Measurements from ENCODE around the gene TMEM132A. TPM values are rescaled to one million over a fixed set of nuclear protein-coding genes. Genes with fewer than 3 reads are reported as not detected.
A peak's percentile ranks its signal among the peaks of the same experiment; 100 is the strongest.

TMEM132A gene
- total RNA-seq, 1 experiment from 2014 or later = 60.7 TPM

DNA sequence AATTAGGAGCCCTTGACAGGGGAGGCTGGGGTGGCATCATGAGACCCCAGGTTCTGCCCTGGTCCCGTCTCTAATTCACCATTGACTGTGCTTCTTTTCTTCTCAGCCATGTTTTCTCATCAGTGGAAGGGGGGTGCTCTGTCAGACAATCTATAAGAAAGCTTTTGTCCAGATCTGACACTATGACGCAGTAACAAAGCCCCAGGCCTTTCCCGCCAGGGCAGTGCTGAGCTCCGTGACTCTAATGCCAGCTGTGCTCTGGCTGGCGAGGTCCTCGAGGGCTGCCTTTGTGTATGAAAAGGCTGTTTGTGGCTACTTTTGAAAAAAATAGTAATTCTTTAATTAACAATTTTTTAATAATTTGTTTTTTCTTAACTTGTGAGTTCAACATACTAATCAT lies 50.5 kb downstream of the TMEM132A start:
- Histone ChIP-seq H3K27me3 (replicated peaks) (no peaks in the 10 kb centered on the region; the same call in 1 of the 2 replicates), H3K4me1 (replicated peaks) (no peaks in the 10 kb centered on the region), H3K27ac (no peak overlapping the region), H3K36me3 (no peaks in the 10 kb centered on the region), H3K4me3 (no peak overlapping the region), H3K9me3 (replicated peaks) (no peaks in the 10 kb centered on the region)
- DNase-seq (ENCODE audit: low read depth in 1 of 2, low spot score in 2 of 2) = no peak

DNA sequence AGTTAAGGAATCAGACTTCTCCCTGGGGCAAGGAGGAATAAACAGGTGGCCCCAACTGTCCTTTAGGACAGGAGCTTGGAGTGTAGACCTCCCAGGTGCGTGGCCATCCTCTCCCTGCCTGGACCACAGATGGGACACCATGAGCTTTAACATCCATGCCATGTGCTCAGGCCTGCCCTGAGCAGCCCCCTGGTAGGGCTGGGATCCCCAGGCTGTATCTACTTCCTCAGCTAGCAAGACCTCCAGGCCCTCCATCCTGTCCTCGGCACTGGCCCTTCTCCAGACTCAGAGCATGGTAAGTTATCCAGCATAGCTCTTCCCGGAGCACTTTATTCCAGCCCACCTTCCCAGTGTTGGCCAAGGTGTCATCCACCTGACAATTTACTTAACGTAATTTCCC lies 53.0 kb downstream of the TMEM132A start:
- no peak for DNase-seq (ENCODE audit: low read depth in 1 of 2, low spot score in 2 of 2)
- H3K27me3 ChIP-seq (replicated peaks) = no peaks in the 10 kb centered on the region; the same call in 1 of the 2 replicates
- H3K27ac ChIP-seq = no peak overlapping the region
- H3K36me3 ChIP-seq = no peaks in the 10 kb centered on the region
- H3K4me1 ChIP-seq (replicated peaks) = no peaks in the 10 kb centered on the region
- H3K4me3 ChIP-seq = no peak overlapping the region
- no peaks in the 10 kb centered on the region for H3K9me3 ChIP-seq (replicated peaks)

DNA sequence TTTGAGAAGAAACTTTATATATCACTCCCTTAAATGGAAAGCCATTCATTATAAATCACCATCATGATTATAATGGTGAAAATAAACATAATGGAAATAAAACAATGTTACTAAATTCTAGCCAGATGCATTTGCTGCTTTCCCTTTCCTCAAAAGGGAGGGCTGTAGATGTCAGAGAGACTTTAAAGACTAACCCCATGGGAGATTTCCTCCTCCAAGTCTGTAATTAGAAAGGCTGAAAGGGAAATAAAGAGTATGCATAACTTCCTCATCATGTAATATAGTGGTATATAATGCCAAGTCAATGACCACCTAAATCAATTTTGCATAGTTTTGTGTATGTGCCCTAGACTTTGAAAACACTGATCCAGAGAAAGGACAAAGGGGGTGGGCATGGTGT lies 53.6 kb downstream of the TMEM132A start:
- no peak for DNase-seq (ENCODE audit: low read depth in 1 of 2, low spot score in 2 of 2)
- no peaks in the 10 kb centered on the region for H3K4me1 ChIP-seq (replicated peaks)
- no peak overlapping the region for H3K4me3 ChIP-seq
- no peaks in the 10 kb centered on the region; the same call in 1 of the 2 replicates for H3K27me3 ChIP-seq (replicated peaks)
- H3K27ac ChIP-seq = no peak overlapping the region
- H3K9me3 ChIP-seq (replicated peaks) = no peaks in the 10 kb centered on the region
- no peaks in the 10 kb centered on the region for H3K36me3 ChIP-seq

DNA sequence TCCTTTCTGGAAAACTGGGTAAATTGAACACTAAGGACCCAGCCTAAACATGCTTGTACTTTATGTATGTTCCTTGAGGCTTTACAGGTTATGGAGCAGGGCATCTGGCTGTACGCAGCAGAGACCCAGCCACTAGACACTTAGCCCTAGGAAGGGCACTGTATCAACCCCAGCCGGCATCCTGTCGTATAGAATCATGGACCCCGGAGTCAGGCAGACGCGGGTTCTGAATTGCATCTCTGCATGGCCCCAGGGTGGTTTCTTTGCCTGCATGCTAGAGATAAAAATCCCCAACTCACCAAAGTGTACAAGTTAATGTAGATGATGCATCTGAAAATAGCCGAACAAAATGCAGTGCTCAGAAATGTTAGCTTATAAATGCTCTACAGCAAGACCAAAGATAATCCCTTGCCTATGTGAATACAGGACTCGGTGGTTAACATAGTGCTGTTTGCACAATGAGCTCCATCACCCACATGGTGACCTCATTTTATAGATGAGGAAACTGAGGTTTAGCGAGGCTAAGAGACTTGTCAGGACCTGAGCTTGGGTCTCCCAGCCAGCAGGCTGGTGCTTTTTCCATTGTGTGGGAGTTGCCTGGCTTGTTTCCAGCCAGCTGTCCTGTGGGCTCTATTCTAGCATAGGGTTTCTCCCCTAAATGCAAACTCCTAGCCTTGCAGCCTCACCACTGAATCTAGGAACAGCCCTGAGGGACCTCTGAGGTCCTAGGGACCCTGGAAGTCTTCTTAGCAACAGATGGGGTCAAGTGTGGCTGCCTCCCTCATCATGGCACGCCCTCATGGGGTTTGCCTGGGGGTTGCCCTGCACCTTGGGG lies 54.5 kb downstream of the TMEM132A start:
- H3K27ac ChIP-seq = no peak overlapping the region
- no peaks in the 10 kb centered on the region for H3K36me3 ChIP-seq
- no peaks in the 10 kb centered on the region for H3K4me1 ChIP-seq (replicated peaks)
- H3K4me3 ChIP-seq = no peak overlapping the region
- no peaks in the 10 kb centered on the region for H3K9me3 ChIP-seq (replicated peaks)
- peaks cover 1% of the 10 kb centered on the region; the same call in 1 of the 2 replicates for H3K27me3 ChIP-seq (replicated peaks)
- DNase-seq (ENCODE audit: low read depth in 1 of 2, low spot score in 2 of 2) = no peak

DNA sequence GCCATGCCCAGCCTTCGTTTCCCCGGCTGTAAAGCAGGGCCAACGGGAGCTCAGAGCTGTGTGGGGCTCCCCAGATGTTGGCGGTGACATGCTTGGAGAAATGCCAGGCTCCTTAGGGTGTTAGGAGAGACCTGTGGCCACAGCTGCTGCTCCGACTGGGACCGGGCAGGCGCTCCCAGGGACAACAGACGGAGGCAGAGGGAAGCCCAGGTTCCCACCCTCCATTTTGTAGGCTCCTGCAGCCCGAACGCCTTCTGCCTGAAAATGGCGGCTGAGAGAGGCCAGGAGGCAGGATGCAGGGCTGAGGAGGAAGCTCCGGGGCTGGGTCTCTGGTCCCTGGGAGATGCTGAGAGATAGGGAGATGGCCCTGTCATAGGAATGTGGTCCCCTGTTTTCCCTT lies 57.3 kb downstream of the TMEM132A start:
- H3K27me3 ChIP-seq (replicated peaks) = 0 out of 2 replicates have a peak, but pooled peaks cover 4% of the 10 kb centered on the region
- DNase-seq (ENCODE audit: low read depth in 1 of 2, low spot score in 2 of 2) = no peak
- no peak overlapping the region for H3K4me3 ChIP-seq
- no peaks in the 10 kb centered on the region for H3K36me3 ChIP-seq
- H3K4me1 ChIP-seq (replicated peaks) = peaks cover 9% of the 10 kb centered on the region
- H3K27ac ChIP-seq = no peak overlapping the region
- no peaks in the 10 kb centered on the region for H3K9me3 ChIP-seq (replicated peaks)

DNA sequence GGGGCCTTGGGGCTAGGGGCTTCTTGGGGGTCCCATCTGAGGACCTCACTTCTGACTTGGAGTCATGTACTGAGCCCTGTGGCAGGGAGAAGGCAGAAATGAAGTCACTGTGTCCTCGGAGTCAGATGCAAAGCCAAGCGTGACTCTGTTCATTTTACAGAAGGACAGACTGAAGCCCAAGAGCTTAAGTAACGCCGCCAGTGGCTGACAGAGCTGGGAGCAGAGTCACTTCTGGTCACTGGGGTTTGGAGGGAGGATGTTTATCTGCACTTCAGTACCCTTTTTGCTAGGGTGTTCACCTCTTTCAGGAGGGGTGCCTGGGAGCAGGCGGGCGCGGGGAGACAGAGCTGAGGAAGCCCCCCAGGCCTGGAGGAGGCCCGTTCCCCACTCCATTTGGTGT lies 57.9 kb downstream of the TMEM132A start:
- DNase-seq (ENCODE audit: low read depth in 1 of 2, low spot score in 2 of 2) = no peak
- no peaks in the 10 kb centered on the region for H3K36me3 ChIP-seq
- H3K9me3 ChIP-seq (replicated peaks) = no peaks in the 10 kb centered on the region
- no peak overlapping the region for H3K27ac ChIP-seq
- H3K4me1 ChIP-seq (replicated peaks) = peaks cover 9% of the 10 kb centered on the region
- H3K4me3 ChIP-seq = no peak overlapping the region
- H3K27me3 ChIP-seq (replicated peaks) = 0 out of 2 replicates have a peak, but pooled peaks cover 4% of the 10 kb centered on the region

DNA sequence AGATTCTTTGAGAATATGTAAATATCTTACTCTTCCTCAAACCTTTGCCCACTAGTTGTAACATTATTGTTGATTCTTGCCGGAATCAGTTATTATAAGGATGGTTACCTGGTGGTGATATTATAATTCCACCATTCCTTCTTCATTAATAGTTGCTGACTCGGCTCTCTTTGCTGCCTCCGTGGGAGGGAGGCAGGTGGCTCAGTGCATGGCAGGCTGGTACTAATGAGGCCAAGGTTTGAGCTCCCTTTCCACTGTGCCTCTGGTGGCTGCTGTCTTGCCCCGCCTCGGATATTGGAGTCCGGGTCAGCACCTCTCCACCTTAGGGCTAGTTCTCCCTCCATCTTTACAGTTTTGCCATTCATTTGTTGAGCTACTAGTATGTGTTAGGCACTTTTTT lies 59.9 kb downstream of the TMEM132A start:
- Histone ChIP-seq H3K4me1 (replicated peaks) (peaks cover 9% of the 10 kb centered on the region), H3K36me3 (no peaks in the 10 kb centered on the region), H3K27ac (no peak overlapping the region), H3K9me3 (replicated peaks) (no peaks in the 10 kb centered on the region), H3K4me3 (no peak overlapping the region), H3K27me3 (replicated peaks) (0 out of 2 replicates have a peak, but pooled peaks cover 4% of the 10 kb centered on the region)
- DNase-seq (ENCODE audit: low read depth in 1 of 2, low spot score in 2 of 2) = no peak

DNA sequence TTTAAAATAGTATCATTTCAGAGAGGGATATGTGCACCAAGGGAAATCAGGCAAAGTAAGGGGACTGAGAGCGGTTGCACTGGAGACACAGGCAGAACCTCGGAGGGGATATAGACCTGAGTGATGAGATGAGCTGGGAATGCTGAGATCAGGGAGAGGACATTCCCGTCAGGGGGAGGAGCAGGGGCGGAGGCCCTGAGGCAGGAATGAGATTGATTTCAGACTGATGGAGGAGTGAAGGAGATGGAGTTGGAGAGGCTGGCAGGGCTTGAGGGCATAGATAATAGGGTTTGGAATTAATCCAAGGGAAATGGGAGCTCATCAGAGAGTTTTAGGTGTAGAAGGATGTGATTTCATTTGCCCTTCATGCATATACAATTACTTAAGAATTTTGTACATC lies 60.4 kb downstream of the TMEM132A start:
- Histone ChIP-seq H3K4me1 (replicated peaks) (peaks cover 9% of the 10 kb centered on the region), H3K27ac (no peak overlapping the region), H3K36me3 (no peaks in the 10 kb centered on the region), H3K9me3 (replicated peaks) (no peaks in the 10 kb centered on the region), H3K27me3 (replicated peaks) (0 out of 2 replicates have a peak, but pooled peaks cover 4% of the 10 kb centered on the region), H3K4me3 (no peak overlapping the region)
- no peak for DNase-seq (ENCODE audit: low read depth in 1 of 2, low spot score in 2 of 2)

DNA sequence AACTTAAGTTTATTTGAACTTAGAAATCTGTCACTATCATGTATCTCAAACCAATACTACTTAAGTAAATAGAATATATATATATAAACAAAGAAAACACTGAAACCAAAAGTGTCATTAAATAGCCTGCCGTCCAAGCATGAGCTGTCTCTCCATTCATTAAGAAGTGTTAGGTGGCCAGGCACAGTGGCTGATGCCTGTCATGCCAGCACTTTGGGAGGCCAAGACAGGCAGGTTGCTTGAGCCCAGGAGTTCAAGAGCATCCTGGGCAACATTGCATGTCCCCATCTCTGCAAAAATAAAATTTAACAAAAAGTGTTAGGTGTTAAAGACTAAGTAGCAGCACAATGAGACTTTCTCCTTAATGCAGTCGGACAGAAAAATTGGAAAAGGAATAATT lies 61.2 kb downstream of the TMEM132A start:
- peaks cover 9% of the 10 kb centered on the region for H3K4me1 ChIP-seq (replicated peaks)
- H3K27ac ChIP-seq = no peak overlapping the region
- 0 out of 2 replicates have a peak, but pooled peaks cover 4% of the 10 kb centered on the region for H3K27me3 ChIP-seq (replicated peaks)
- H3K9me3 ChIP-seq (replicated peaks) = no peaks in the 10 kb centered on the region
- no peaks in the 10 kb centered on the region for H3K36me3 ChIP-seq
- no peak overlapping the region for H3K4me3 ChIP-seq
- DNase-seq (ENCODE audit: low read depth in 1 of 2, low spot score in 2 of 2) = no peak

DNA sequence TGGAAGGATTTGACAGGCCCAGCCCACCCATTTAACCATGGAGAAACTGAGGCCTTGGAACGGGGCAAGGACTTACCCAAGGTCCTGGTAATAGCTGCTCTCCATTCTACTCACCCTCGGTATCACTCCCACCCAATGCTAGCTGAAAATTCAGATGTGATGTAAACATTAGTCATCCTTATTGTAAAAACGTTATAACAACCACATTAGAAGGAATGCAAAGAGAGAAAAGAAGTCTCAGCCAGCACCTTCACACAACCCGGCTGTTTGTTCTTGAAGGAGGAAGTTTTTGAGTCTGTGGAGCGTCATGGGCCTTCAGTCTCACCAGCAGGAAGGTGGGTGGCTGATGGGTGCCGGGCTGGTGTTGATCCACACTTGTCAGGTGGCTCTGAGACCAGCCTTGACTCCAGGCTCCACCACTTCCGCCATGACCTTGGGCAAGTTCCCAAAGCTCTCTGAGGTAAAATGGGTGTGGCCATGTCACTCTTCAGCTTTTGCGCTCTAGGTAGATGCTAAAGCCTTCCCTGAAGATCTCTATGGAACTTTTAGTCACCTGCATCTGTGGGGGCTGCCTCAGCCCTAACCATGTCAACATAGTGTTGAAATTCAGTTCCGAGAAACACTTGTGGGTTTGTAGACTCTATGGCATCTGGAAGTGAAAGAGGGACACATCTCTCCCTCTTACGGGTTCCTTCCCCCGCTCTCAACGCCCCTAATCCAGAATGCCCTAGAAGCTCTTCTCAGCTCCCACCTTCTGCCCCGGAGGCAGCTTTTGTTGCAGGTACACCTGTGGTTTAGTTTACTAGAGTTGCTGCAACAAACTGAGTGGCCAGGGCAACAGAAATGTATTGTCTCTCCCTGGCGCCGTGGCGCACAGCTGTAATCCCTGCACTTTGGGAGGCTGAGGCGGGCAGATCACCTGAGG lies 62.0 kb downstream of the TMEM132A start:
- Histone ChIP-seq H3K4me1 (replicated peaks) (peaks cover 9% of the 10 kb centered on the region), H3K36me3 (no peaks in the 10 kb centered on the region), H3K4me3 (no peak overlapping the region), H3K27ac (no peak overlapping the region), H3K9me3 (replicated peaks) (no peaks in the 10 kb centered on the region), H3K27me3 (replicated peaks) (0 out of 2 replicates have a peak, but pooled peaks cover 4% of the 10 kb centered on the region)
- DNase-seq (ENCODE audit: low read depth in 1 of 2, low spot score in 2 of 2) = peak in 1 of 2 experiments; percentile 54

Other genes starting within 250 kb of the TMEM132A start
- gene MS4A8, start 224.8 kb upstream of the TMEM132A start, total RNA-seq (2014; rRNA removed; shearing (Covaris generic)) = not detected in 2 replicates
- gene MS4A18, start 199.7 kb upstream of the TMEM132A start, total RNA-seq (2014; rRNA removed; shearing (Covaris generic)) = not detected in 2 replicates
- gene MS4A15, start 167.6 kb upstream of the TMEM132A start, total RNA-seq (2014; rRNA removed; shearing (Covaris generic)) = not detected in 2 replicates
- gene MS4A10, start 139.1 kb upstream of the TMEM132A start, total RNA-seq (2014; rRNA removed; shearing (Covaris generic)) = not detected in 2 replicates
- gene CCDC86, start 82.3 kb upstream of the TMEM132A start, total RNA-seq (2014; rRNA removed; shearing (Covaris generic)) = 18.4 and 22.3 TPM in 2 replicates
- gene PTGDR2, start 68.5 kb upstream of the TMEM132A start, total RNA-seq (2014; rRNA removed; shearing (Covaris generic)) = 1.1 TPM in 1 of 2 replicates, not detected in the other
- gene ZP1, start 56.9 kb upstream of the TMEM132A start, total RNA-seq (2014; rRNA removed; shearing (Covaris generic)) = not detected in 2 replicates
- gene PRPF19, start 17.9 kb upstream of the TMEM132A start, total RNA-seq (2014; rRNA removed; shearing (Covaris generic)) = 79.9 and 109 TPM in 2 replicates
- 90.4 and 136 TPM in 2 replicates for gene TMEM109, start 10.3 kb upstream of the TMEM132A start, total RNA-seq (2014; rRNA removed; shearing (Covaris generic))
- gene SLC15A3, start 27.7 kb downstream of the TMEM132A start, total RNA-seq (2014; rRNA removed; shearing (Covaris generic)) = 26.5 and 35.8 TPM in 2 replicates
- gene CD6, start 47.2 kb downstream of the TMEM132A start, total RNA-seq (2014; rRNA removed; shearing (Covaris generic)) = 0.05 TPM in 1 of 2 replicates, not detected in the other
- not detected in 2 replicates for gene CD5, start 178.0 kb downstream of the TMEM132A start, total RNA-seq (2014; rRNA removed; shearing (Covaris generic))
- gene VPS37C, start 237.0 kb downstream of the TMEM132A start, total RNA-seq (2014; rRNA removed; shearing (Covaris generic)) = 22.2 and 29.9 TPM in 2 replicates